SHP77 (cell line): ENCODE results near the gene SLC22A13.
"Not testable (repeated sequence)": the region's sequence is repeated elsewhere in the genome, so short reads cannot be mapped to it uniquely, and the experiment has no call there.

Source experiments
- DNase-seq, 2 experiments: peaks; one replicate each; lab custom pipeline; 2025; lab: John Stamatoyannopoulos, UW

SLC22A13 gene, protein sequence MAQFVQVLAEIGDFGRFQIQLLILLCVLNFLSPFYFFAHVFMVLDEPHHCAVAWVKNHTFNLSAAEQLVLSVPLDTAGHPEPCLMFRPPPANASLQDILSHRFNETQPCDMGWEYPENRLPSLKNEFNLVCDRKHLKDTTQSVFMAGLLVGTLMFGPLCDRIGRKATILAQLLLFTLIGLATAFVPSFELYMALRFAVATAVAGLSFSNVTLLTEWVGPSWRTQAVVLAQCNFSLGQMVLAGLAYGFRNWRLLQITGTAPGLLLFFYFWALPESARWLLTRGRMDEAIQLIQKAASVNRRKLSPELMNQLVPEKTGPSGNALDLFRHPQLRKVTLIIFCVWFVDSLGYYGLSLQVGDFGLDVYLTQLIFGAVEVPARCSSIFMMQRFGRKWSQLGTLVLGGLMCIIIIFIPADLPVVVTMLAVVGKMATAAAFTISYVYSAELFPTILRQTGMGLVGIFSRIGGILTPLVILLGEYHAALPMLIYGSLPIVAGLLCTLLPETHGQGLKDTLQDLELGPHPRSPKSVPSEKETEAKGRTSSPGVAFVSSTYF

DNA sequence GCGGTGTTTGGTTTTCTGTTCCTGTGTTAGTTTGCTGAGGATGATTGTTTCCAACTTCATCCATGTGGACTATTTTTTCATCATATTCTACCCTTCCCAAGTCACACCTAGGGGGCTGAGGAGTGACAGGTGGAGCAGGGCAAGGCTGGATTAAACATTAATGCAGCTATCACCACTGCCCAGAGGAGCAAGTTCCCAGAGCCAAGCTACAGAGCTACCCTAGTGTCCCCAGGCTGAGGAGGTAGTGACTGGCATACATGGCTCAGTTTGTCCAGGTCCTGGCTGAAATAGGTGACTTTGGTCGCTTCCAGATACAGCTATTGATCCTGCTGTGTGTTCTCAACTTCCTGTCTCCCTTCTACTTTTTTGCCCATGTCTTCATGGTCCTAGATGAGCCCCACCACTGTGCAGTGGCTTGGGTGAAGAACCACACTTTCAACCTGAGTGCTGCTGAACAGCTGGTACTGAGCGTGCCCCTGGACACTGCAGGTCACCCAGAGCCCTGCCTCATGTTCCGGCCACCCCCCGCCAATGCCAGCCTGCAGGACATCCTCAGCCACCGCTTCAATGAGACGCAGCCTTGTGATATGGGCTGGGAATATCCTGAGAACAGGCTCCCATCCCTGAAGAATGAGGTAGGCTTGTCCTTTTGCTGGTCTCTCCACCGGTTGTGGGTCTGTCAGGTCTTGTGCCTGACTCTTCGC, at the start of gene SLC22A13:
TSS of gene SLC22A13 (plus strand) at position 209 of the 704 bp plus-strand sequence. CDS start at position 258, 49 bp downstream.
- DNase-seq = no peak

DNA sequence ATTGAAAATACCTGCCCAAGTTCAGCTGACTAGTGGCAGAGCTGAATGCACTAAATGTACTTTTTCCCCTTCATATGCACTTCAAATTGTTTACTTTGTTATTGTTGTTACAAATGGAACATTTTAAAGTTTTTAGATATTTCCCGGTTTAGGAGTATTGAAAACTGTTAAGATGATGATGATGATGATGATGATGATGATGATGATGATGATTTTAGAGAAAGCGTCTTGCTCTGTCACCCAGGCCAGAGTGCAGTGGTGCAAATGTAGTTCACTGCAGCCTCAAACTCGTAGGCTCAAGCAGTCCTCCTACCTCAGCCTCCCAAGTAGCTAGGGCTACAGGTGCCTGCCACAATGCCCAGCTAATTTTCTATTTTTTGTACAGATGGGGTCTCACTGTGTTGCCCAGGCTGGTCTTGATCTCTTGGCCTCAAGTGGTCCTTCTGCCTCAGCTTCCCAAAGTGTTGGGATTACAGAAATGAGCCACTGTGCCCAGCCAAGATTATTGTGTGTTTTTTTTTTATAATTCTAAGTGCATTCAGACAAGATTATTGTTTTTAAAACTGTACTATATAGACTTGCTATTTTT, 45.9 kb upstream of the SLC22A13 start:
- DNase-seq = no peak

DNA sequence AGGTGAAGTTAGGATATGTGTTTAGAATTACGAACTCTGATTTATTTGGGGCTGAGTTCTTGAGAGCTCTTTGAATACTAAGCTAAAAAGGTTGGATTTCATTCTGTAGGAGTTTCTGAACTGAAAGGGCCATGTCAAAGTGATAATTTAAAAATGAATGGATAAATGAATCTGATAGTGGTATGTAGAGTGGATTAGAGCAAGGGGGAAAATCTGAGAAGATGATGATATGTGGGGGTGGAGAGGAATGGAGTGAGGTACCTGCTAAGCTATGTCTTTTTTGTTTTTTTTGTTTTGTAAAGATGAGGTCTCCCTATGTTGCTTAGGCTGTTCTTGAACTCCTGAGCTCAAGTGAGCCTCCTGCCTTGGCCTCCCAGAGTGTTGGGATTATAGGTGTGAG, 44.6 kb upstream of the SLC22A13 start:
- no peak for DNase-seq

DNA sequence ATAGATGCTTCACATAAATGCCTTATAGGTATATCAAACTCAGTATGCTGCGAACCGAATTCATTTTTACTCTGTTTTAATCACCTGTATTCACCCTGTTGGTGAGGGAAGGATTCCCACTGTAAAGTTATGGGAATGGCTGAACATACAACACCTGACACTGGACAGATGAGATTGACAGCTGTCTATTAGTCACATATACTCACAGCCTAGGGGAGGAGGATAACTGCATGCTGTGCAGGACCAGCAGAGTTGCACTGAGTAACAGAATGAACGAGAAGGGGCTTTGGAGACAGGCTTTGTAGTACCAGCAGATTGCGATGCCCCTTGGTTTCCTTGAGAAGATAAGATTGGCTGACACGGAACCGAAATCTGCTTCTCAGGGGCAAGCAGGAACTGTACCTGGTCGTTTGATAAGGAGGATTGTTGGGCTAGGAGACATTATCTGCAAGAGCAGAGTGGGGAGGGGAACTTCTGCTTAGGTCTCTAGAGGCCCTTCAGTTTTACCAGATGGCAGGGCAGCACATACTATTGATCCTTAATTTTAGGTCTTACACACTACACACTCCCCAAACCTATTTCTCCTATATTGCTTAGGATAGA, 43.5 kb upstream of the SLC22A13 start:
- DNase-seq = no peak

DNA sequence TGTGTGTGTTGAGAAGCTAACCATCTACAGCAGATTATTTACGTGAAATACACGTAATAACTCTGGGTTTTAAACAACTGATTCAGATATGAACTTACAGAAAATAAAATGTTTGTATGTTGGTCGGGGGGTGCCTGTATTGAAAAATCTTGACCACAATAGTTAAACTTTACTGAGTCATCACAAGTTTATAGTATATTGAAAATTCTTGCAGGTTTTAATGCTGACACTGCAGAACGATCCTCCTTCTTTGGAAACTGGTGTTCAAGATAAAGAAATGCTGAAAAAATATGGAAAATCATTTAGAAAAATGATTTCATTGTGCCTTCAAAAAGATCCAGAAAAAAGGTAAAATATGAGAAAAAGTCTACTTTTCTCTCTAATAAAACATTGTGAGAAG, 41.3 kb upstream of the SLC22A13 start:
- DNase-seq = no peak

DNA sequence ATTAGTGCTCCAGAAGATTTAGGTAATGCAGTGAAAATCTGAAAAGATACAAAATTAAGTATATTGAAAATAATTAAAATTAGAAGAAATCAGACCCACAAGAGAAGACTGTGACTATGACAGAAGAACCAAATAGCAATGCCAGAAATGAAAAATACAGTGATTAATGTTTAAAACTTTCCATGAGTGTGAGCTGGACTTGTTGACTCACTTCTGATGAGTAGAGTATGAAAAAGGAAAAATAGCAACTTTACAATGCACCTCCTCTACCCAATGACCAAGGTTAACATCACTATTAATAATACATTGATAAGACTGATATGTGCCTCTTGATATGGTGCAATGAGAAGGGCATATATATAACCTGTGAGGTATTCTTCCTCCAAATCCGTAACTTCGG, 39.3 kb upstream of the SLC22A13 start:
- no peak for DNase-seq

DNA sequence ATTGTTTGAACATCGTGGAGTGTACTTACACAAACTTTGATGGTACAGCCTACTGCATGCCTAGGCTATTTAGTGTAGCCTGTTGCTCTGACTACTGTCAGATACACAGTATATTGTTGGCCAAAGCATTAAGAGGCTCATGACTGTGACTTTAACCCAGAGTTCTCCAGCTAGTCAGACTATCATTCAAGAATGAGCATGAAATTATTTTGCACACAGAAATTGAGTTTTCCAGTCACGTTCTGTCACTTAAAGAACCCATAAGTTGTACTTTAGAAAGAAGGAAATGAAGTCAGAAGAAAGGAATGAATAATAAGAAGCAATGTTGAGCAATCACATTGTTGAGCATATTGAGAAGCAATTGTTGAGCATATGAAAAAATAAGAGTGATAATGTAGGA, 37.6 kb upstream of the SLC22A13 start:
- DNase-seq = no peak

DNA sequence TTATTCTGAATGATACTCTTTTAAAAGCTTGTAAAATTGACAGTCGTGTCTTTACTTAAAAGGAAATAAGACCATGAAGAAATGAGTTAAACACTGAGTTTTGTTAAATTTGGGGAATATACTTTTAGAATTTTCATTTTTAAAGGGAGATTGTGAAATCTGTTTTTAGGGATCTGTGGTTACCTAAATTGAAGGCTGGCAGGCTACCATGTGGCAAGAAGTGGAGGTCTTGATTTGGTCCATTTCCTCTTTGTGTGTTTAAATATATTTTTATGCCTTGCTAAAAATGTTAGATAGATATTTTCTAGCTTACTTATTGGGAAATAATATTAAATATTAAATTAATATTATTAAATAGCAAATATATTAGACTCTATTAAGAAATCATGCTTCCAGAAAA, 36.6 kb upstream of the SLC22A13 start:
- DNase-seq = no peak

DNA sequence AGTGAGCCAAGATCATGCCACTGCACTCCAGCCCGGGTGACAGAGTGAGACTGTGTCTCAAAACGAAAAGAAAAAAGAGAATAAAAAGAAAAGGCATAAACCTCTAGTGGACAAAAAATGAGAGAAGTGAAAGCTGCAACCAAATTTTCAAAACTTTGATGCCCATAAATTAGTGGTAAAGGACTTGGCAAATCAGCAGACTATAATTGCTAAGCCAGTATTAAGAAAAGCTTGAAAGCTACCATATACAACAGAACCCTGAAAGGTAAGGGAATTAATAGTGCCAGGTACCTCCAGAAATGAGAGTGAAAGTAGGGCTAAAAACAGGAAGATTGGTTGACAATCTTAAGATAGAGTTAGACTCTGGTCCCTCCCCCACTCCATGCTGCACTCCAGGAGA, 32.9 kb upstream of the SLC22A13 start:
- DNase-seq = no peak

DNA sequence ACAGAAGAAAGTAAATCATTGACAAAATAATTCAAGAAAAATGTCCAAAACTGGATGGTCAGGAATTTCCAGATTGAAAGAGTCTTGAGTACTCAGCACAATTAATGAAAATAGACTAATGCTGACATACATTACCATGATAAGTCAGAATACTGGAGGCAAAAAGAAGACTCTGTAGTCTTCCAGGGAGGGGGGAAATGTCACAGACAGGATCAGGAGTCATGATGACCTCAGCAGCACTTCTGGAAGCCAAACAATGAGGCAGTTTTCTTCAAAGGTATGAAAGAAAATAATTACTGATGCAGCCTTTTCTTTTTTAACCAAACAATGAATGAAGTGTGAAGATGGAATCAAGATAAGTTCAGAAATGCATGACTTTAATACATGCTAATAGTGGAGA, 30.1 kb upstream of the SLC22A13 start:
- DNase-seq = no peak

DNA sequence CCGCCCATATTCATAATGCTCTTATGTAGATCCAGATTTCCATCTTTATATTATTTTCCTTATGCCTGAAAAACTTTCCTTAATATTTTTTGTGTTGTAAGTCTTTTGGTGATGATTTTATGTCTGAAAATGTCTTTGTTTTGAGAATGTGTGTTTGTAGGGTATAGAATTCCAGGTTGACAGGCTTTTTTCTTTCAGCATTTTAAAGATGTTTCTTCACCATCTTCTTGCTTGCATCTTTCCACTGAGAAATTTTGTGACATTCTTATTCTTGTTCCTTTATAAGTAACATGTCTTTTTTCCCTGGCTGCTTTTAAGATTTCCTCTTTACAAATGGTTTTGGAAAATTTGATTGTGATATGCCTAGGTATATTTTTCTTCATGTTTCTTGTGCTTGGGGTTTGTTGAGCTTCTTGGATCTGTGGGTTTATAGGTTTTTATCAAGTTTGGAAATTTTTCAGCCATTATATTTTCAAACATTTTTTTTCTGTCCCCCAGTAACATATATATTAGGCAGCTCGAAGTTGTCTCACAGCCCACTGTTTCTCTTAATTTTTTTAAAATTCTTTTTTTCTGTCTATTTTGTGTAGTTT, 27.1 kb upstream of the SLC22A13 start:
- no peak for DNase-seq

DNA sequence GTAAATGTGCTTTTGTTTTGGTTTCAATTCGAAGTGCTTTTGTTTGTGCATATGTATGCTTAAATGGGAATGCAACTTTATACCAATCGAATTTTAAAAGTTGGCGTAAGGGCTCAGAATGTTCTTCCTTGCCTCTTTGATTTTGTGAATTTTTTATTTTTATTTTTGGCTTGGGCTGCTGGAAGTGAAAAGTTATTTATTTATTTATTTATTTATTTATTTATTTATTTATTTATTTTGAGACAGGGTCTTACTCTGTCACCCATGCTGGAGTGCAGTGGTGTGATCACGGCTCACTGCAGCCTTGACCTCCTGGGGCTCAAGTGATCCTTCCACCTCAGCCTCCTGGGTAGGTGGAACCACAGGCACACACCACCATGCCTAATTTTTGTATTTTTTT, 22.8 kb upstream of the SLC22A13 start:
- not testable (repeated sequence) for DNase-seq

DNA sequence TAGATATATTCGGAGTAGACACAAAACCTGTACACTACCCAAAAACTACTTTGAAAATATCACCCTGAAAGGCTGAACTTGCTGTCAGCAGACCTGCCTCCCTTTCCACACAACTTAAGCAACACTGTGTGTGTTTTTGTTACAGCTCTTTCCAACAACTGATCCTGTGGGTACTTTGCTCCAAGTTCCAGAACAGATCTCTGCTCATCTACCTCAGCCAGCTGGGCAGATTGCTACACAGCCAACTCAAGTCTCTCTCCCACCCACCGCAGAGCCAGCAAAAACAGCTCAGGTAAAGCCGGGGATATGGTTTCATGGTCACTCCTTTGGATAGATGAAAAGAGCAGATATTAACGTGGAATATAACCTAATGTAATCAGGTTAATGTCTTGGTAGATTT, 19.7 kb upstream of the SLC22A13 start:
- DNase-seq = no peak

DNA sequence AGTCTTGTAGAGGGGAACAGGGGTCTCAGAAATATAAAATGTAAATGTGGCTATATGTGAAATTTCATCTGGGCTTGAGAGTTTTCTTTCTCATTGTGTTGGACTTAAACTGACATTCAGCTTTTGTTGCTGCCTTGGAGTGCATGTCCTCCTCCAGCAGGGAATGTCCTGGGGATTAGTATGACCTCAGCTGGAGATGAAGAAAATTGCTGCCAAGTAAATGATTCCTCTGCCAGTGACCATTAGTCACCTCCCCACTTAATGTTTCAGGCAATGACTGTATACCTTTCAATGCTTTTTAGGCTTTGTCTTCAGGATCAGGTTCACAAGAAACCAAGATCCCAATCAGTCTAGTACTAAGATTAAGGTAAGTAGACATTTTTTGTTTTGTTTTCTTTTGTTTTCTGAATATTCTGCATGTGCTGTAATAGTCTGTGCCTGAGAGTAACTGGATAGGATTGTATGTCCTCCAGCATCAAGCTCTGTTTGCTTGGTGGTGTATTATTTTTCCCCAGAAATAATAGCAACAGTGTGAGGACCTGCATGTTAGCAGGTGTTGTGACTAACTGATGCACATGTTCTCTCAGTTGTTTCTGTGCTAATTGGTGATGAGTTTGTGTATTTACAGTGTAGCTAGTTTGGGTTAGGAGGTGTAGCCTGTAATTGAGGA, 18.1 kb upstream of the SLC22A13 start:
- DNase-seq = no peak

DNA sequence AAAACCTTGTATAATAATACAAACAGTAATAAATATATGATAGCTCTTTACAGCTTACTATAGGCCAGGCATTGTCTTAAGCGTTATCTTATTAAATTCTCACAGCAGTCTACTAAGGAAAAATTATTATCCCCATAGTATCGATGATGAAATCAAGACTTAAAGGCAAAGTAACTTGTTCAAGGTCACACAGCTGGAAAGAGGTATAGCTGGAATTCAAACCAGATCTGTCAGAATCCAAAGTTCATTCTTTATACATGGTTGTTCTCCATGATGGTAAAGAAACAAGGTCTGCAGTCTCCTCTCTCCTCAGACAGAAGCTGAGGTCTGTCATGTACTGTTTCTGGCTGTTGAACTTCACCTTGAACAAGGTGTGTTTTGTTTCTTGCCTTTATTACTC, 15.4 kb upstream of the SLC22A13 start:
- DNase-seq = no peak

DNA sequence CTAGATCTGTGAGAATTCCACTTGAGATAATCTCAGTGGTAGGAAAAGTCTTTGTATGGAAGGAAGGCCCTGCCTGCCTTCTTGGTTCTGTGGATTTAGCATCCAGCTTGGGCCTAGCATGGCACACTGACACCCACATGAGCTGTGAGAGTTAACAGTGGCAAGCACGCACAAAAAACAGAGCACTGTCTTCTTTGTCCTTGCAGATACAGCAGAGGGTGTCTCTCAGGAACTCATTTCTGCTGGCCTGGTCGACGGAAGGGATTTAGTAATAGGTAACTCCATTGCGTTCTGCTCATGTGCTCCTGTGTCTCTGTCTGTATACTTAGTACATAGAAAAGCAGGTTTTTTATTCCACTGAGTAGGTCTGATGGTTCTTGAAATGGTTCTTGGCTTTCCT, 14.4 kb upstream of the SLC22A13 start:
- DNase-seq = no peak

DNA sequence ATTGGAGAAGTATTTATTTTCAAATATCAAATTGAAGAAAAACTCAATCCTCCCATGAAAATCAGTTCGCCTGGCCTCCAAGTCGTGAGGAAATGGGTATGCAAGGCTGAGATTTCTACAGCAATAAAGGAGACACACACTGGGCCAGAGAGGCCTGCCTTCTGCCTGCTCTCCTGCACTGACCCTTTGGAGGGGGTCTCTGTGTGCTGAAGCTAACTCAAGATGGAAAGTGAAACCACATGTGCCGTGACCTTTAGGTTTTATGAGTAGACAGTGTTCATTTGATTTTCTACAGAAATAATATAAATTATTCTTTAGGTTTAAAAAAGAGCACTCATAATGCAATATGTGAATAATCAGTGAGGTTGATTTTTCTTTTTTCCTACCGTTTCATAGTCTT, 11.9 kb upstream of the SLC22A13 start:
- DNase-seq = no peak

DNA sequence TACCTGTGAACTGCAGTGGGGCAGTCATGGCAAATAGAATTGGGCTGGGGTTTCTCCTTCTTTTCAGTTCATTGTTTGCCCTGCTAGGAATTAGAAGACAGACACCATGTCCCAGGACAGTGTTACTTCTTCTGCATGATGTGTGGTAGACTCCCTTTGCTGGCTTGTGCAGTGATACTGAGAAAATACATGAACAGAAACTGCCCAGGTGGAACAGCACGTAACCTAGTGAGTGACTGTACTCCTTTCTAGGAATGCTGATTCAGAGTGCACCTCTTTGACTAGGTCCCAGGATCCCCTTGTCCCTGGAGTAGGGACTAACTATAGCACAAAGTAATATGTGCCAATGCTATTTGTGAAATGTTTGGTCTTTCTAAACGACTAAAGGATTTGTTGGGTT, 10.7 kb upstream of the SLC22A13 start:
- no peak for DNase-seq

DNA sequence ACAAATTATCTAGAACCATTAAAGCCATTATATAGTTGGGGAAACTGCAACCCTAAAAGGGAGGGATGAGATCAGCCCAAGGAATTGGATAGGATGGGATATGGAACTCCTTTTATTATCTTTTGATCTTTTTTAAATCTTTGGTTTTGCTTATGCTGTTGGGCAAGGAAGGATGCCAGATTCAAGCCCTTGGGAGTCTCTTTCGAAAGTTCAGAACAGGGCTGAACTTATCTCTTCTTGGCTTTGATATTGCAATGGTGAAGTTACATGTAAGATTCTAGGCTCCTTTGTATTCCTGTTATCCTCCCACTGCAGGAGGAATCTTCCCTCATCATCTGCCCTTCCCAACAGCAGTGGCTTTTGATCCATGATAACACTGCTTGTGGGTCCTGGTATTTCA, 10.0 kb upstream of the SLC22A13 start:
- no peak for DNase-seq

DNA sequence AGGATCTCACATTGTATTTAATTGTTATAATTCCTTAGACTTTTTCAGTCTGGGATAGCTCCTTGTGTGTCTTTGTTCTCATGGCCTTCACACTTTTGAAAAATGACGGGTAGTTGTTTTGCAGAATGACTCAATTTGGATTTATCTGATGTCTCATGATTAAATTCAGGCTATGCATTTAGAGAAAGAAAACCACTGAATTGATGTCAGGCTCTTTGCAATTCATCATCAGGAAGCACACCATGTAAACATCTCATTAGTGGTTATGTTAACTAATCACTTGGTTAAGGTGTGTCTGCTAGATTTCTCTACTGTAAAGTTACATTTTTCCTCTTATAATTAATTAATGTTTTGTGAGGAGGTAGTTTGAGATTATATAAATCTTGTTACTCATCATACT, 8.0 kb upstream of the SLC22A13 start:
- DNase-seq = no peak

DNA sequence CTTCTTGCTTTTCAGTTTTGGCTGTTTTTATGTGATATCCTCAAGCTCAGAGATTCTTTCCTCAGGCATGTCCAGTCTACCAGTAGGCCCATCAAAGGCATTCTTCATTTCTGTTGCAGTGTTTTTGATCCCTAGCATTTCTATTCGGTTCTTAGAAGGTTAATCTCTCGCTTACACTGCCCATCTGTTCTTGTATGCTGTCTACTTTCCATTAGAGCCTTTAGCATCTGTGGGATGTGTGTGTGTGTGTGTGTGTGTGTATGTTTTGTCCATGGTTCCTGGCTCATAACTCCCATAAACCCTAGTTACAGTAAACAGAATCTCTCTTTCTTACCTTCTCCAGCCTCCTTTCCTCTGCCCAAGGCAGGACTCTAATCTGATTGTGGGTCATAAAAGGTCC, 5.1 kb upstream of the SLC22A13 start:
- no peak for DNase-seq

DNA sequence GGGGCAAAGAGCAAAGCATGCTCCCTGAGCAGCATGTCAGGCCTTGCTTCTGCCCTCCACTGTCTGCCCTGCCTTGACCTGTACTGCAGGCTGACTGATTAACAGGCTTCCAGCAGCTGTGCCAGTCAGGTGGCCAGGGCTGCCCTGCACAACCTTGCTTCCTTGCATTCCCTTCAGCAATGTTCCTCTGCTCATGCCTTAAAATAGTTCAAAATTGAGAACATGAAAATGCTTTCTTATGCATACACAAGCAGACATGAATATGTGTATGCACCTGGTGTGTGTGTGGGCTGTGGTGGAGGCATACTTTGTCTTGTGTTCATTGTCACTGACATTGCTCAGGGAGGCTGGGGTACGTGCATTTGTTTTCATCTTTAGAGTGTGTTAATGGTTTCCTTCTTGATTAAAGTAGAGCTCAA, 1.2 kb upstream of the SLC22A13 start:
- no peak for DNase-seq
